ENCODE data around the gene TMX4. TPM values are rescaled to one million over a fixed set of nuclear protein-coding genes. Genes with fewer than 3 reads are reported as not detected.

Gene TMX4
- total RNA-seq, 3 donors from 2014 or later, result 40.0 to 61.9 (median 60.7) TPM

DNA sequence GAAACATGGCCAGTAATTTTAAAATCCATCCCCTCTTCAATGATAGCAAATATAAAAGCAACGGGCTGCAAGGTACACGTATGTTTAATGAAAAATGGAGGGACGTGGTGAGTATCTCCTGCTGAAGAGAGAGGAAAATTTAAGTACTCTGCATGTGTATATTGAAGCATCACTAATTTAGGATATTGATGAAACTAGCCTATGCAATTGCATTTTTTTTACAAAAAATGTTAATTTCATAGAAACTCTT is 362 bp upstream of the TMX4 start:
- Histone ChIP-seq H3K4me3 (peak overlapping the region; percentile 71 to 89 (median 80)), H3K27ac (peak overlapping the region; percentile 97 to 99), H3K36me3 (no peaks in the 10 kb centered on the region), H3K4me1 (no peaks in the 10 kb centered on the region), H3K9me3 (no peaks in the 10 kb centered on the region), H3K27me3 (no peaks in the 10 kb centered on the region)
- TF ChIP-seq POLR2A (IDR thresholded peaks at IDR 0.05) (no peak), POLR2AphosphoS5 (IDR thresholded peaks at IDR 0.05) (no peak)
- TF ChIP-seq, protein P1, sequence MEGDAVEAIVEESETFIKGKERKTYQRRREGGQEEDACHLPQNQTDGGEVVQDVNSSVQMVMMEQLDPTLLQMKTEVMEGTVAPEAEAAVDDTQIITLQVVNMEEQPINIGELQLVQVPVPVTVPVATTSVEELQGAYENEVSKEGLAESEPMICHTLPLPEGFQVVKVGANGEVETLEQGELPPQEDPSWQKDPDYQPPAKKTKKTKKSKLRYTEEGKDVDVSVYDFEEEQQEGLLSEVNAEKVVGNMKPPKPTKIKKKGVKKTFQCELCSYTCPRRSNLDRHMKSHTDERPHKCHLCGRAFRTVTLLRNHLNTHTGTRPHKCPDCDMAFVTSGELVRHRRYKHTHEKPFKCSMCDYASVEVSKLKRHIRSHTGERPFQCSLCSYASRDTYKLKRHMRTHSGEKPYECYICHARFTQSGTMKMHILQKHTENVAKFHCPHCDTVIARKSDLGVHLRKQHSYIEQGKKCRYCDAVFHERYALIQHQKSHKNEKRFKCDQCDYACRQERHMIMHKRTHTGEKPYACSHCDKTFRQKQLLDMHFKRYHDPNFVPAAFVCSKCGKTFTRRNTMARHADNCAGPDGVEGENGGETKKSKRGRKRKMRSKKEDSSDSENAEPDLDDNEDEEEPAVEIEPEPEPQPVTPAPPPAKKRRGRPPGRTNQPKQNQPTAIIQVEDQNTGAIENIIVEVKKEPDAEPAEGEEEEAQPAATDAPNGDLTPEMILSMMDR (IDR thresholded peaks at IDR 0.05), result no peak
- DNase-seq (ENCODE audit: low spot score in 2 of 2), result no peak
- intact Hi-C loops (cut with DNase I; ENCODE audit: low total_unique reads), result loop anchor here (5.0 kb wide), 1 partner anchor 142 kb away; no protein-coding TSS in a partner anchor

DNA sequence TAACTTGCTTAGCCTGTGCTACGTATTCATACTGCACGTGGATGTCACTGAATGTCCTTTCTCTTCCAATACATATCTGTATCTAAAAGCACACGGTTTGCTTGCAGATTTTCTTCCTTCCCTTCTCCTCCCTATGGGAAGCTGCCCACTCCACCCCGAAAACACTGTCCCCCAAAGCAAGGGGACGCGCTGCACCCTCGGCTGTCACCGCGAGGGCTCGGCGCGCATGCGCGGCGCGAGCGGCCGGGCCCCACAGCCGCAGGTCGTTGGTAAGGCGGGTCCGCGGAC is 659 bp downstream of the TMX4 start:
- TF ChIP-seq POLR2AphosphoS5 (IDR thresholded peaks at IDR 0.05), result peak in 1 of 3 donors; percentile 27
- TF ChIP-seq, protein P1 (IDR thresholded peaks at IDR 0.05), result peak in 2 of 3 donors; percentile 16 to 53
- TF ChIP-seq POLR2A (IDR thresholded peaks at IDR 0.05), result no peak
- peak overlapping the region; percentile 71 to 89 (median 80) for H3K4me3 ChIP-seq
- peak overlapping the region; percentile 97 to 99 for H3K27ac ChIP-seq
- DNase-seq (ENCODE audit: low spot score in 2 of 2), result peak; percentile 53 to 56
- intact Hi-C loops (cut with DNase I; ENCODE audit: low total_unique reads), result loop anchor here (5.0 kb wide), 1 partner anchor 143 kb away; no protein-coding TSS in a partner anchor
- no peaks in the 10 kb centered on the region for H3K36me3 ChIP-seq
- H3K27me3 ChIP-seq, result no peaks in the 10 kb centered on the region
- no peaks in the 10 kb centered on the region for H3K9me3 ChIP-seq
- no peaks in the 10 kb centered on the region for H3K4me1 ChIP-seq

DNA sequence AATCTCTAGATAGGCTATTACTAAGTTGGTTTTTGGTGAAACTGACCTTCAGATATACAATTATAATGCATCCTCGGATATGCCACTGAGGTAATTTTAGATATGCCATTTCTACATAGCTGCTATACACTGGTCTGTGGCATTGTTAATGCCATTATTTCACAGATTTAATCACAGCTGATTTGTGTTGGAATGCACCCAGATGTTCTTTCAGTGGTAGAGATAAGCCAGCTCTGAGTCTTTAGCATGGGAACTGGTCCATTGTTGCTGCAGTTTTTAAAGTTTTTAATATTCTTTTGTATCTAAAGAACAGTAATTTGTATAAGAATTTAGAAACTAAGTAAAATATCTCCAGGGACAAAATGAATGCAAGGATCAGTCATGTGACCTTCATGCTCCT is 6.8 kb downstream of the TMX4 start:
- Histone ChIP-seq H3K36me3 (no peaks in the 10 kb centered on the region), H3K4me1 (no peaks in the 10 kb centered on the region), H3K9me3 (no peaks in the 10 kb centered on the region), H3K4me3 (no peak overlapping the region), H3K27me3 (no peaks in the 10 kb centered on the region), H3K27ac (no peak overlapping the region)
- TF ChIP-seq, protein P1 (IDR thresholded peaks at IDR 0.05), result no peak
- TF ChIP-seq POLR2AphosphoS5 (IDR thresholded peaks at IDR 0.05) (no peak), POLR2A (IDR thresholded peaks at IDR 0.05) (no peak)
- intact Hi-C loops (cut with DNase I; ENCODE audit: low total_unique reads), result no loop called here
- no peak for DNase-seq (ENCODE audit: low spot score in 2 of 2)

DNA sequence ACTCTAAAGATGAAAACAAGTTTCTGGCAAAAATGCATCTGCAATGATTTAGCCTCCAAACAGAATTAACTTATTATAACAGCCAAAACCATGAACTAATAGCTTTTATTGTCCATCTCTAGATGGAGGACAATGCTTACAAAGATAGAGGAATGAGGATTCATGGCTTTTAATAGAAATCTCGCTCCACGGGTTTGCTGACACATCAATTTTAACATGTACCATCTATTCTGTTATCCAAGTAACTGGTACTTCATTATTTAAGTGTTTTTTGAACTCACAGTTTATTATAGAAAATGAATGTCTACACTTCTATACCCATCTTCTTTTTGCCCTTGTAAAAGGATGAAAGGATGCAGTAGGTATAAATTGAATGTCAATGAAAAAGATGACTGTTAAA is 10.8 kb downstream of the TMX4 start:
- no peaks in the 10 kb centered on the region for H3K36me3 ChIP-seq
- no peak overlapping the region for H3K4me3 ChIP-seq
- no peaks in the 10 kb centered on the region for H3K27me3 ChIP-seq
- no peaks in the 10 kb centered on the region for H3K9me3 ChIP-seq
- no peak for TF ChIP-seq POLR2AphosphoS5 (IDR thresholded peaks at IDR 0.05)
- TF ChIP-seq POLR2A (IDR thresholded peaks at IDR 0.05), result no peak
- TF ChIP-seq, protein P1 (IDR thresholded peaks at IDR 0.05), result no peak
- H3K4me1 ChIP-seq, result no peaks in the 10 kb centered on the region
- no peak overlapping the region for H3K27ac ChIP-seq
- intact Hi-C loops (cut with DNase I; ENCODE audit: low total_unique reads), result no loop called here
- no peak for DNase-seq (ENCODE audit: low spot score in 2 of 2)

DNA sequence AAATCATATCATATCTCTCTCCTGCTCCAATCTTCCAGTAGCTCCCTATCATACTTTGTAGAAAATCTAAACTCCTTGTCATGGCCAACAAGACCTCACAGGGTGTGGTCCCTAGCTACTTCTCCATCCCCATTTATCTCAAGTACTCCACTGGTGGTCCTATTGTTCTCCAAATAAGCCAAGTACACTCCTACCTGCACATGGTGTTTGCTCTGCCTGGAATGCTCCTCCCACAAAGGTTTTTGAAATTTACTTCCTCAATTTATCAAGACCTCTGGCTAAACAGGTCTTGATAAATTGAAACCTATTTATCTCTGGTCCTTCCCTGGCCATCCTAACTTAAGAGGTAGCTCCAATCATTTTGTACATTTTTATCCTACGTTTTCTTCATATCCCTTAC is 12.1 kb downstream of the TMX4 start:
- no peak for DNase-seq (ENCODE audit: low spot score in 2 of 2)
- no peaks in the 10 kb centered on the region for H3K9me3 ChIP-seq
- no peak overlapping the region for H3K27ac ChIP-seq
- H3K4me1 ChIP-seq, result no peaks in the 10 kb centered on the region
- no peaks in the 10 kb centered on the region for H3K36me3 ChIP-seq
- TF ChIP-seq POLR2AphosphoS5 (IDR thresholded peaks at IDR 0.05) (no peak), POLR2A (IDR thresholded peaks at IDR 0.05) (no peak)
- TF ChIP-seq, protein P1 (IDR thresholded peaks at IDR 0.05), result no peak
- H3K27me3 ChIP-seq, result no peaks in the 10 kb centered on the region
- H3K4me3 ChIP-seq, result no peak overlapping the region
- intact Hi-C loops (cut with DNase I; ENCODE audit: low total_unique reads), result no loop called here

Data from breast epithelium (tissue), 4 donors.